GM18907 (cell line): ENCODE results near the gene CAV1.
A peak's percentile ranks its signal among the peaks of the same experiment; 100 is the strongest.

Source experiments
- ATAC-seq: cut with Tn5 transposase; IDR thresholded peaks from one replicate; pipeline ENCODE4 v1.9.1; 2021; ENCODE audit warnings: mild to moderate bottlenecking, moderate library complexity; ENCODE audit not compliant: unreplicated experiment

CAV1 gene

DNA sequence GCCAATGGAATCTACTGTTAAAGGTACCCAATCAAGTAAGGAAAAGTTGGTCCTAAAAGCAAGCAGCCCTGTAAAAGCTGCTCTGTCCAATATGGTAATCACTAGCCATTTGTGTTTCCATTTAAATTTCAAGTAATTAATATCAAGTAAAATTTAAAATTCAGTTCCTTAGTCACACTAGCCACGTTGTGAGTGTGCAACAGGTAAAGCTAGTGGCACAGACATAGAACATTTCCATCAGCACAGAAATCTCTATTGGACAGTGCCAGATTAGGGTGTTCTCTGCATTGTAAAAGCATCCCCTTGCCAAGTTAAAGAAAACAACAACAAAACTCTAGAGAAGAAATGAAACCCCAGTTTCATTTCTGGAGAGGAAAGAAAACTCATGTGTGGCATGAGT, 4.4 kb downstream of the CAV1 start:
- no peak for ATAC-seq

DNA sequence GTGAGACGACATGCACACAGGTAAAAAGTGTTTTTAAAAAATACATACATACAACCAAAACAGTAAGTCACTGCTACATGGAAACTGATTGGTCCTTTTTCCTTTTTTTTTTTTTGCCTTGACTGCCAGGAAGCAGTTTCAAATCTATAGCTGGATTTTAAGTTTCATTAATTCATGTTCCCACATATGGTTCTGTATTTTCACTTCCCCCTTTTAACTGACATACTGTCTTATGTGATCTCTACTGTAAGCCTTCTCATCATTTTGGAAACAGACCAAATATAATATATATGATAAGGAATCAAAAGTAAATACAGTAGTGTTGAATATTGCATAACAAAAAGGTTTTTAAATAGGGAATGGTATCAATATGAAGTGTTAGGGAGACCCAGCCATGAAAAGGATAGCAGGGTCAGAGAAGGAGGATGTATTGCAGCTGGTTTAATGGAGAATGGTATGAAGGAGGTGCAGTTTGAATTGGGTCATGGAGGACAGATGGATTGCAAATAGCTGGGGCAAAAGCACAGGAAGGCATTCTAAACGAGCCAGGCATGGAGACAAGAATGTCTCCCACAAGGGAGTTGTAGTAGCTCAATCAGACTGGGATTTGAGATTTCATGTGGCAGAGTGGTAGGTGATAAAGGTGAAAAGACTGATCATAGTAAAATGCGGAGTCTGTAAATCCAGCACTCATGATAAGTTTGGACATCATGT, 5.4 kb downstream of the CAV1 start:
- no peak for ATAC-seq

DNA sequence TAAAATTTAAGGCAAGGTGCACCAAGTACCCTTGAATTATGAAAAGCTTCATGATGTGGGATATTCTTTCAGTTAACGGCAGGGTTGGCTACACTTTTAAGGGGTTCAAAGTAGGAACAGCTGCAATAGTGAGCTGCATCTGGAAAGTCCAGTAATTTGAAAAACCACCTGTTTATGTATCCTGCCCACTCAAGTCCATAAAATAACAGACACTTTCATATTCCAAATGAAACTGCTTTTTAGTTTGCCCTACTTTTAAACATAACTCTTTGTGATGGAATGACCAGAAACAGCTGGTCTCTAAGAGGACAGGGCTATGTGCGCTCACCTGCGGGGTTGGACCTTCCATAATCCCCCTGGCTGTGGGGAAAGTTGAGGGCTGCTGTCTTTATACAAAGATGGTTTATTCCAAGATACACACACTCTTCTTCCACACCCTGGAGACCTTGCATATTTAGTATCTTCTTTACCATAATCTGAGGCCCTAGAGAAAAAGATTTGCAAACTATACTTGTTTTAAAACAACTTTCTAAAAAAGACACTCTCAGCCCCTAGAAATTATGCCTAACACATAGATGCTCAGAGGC, 7.4 kb downstream of the CAV1 start:
- ATAC-seq, result no peak

DNA sequence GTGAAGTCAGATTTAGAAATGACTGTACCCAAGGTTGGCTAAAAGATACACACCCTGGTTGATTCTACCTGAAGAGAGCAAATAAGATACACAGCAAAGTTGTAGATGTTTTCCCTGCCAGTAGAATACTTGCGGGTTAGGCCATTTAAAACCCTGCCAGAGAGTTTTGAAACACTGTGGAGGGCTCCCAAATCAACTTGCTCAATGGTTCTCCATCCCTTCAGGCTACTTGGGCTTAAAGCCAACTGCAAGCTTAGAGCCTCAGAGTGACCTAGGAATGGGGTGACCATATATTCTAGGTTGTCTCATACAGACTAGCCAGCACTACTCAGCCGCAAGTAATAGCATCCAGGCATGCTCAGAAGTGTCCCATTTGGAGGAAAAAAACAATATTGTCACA, 10.0 kb downstream of the CAV1 start:
- ATAC-seq, result no peak

DNA sequence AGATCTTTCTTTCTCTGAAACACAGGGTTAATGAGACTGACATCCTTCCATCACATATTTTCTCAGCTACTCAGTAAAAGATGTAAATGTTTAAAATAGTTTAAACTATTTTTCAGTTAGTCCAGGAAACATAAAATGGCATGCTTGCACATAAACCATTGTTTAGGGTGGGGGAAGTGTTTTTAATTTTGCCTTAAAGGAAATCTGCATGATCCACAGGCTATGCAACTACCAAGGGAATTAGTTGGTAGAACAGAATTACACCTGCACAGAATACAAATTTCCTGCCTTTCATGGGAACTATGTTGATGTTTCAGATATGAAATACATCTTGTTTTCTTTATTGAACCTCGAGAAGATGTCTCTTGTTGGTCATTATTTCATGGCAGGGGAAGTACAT, 10.6 kb downstream of the CAV1 start:
- no peak for ATAC-seq

DNA sequence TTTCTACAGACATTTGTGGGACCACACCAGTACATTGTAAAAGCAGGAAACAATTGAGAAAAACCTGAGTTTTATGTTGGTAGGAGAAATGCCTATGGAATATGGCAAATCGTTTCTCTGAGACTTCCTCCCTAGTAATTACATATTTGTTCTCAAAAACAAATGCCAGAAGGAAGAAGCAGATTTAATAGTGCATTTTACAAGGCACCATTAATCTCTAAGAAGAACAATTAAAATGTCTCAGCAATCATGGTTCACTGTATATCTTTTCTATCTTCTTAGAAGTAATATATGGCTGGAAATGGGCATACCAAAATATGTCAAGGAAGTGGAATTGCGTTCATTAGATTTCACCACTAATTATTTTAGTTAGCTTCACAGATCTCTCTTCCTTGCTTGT, 13.3 kb downstream of the CAV1 start:
- no peak for ATAC-seq

DNA sequence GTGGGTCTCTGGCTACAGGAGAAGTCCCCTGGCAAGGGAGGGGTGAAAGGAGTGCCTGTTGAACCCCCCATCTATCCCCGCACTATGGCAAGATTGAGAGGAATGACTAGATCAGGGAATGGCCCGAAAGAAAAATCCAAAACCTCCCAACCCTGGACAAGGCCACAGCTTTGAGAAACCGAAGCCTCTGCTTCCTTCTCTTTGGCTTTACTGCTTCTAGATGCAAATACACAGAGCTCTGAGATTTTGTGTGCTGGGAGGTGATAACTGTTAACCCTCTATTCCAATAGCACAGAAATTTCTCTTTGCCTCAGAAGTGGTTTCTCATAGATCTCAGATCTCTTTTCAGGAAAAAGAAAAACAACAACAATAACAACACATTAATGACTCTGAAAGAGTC, 15.0 kb downstream of the CAV1 start:
- ATAC-seq, result no peak

DNA sequence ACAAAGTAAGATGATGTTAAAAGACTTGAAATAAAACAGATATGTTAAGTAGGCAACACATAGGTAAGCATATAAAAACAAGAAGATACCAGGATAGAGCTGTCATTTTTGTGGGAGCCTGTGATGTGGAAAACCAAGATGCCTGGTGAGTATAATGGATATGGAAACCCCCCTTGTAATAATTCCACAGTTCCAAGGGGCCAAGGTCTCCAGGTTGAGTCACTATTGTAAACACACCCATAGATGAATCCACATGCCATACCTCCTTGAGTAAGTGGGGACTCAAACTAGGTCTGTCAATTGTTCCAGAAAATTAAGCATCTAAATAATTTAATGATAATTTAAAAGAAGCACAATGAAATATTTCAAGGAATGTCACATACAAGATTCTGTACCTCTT, 15.9 kb downstream of the CAV1 start:
- no peak for ATAC-seq

DNA sequence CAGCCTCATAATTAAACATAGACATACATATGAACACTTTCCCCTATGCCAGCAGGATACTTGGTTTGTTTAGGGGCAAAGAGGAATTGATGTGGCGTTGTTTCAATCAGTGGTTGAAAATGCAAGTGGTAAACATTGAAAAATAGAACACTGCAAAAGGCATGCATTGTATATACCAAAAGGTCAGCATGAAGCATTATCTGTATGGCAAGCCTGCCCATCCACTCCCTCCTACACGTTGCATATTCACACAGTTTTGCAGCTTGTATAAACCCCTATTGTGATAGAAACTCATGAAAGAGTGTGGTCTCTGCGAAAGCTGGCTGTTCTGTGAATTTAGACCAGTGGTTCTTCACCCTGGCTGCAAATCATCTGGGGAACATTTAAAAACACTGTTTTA, 17.1 kb downstream of the CAV1 start:
- ATAC-seq, result no peak

DNA sequence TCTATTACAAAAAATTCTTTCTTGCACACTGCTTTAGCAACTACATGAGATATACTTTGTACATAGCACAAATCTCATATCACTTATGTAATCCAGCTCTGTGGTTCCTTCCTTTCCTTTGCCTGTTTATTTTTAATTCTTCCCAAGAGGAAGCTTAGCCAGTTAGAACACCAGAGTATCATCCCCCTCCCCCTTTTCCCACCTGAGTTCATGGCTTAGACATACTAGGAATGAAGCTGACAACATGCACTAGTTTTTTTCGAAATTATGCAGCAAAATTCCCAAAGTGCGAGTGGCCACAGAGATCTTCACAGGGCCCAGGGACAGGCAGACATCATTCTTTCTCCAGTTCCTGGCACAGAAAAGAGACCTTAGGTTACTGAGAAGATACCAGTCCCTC, 17.8 kb downstream of the CAV1 start:
- ATAC-seq, result no peak

DNA sequence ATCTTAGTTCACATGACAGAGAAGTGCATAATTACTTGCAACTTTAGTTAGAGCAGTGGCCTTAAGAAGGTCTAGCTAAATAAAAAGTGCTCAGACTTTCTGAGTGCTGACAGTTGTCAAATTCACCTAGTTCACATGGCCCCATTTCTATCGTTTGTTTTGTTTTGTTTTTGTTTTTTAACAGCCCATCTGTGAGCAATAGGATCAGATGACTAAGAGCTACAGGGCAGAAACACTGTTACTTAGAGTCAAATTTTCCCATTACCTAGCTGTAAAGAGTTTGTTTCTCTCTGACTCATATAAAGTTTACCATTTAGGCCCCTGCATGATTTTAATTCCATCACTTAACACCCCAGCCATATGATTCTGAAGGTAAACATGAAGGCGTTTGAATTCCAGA, 18.8 kb downstream of the CAV1 start:
- ATAC-seq, result no peak

DNA sequence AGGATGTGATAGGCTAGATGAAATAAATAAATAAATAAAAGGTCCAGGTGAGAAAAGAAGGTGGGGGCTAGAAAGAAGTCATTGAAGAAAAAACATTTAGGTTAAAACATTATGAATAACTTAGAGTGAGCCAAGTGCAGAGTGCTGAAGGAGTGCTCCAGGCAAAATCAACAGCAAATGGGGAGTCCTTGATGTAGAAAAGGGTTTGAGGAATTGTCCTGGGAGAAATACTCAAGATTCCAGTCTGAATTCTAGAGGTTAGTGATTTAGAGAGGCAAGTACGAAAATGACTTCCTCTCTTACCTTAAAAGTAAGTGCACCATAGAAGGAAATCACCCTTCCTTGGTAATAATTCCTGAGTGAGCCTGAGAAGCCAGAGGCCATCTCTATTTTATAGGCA, 19.7 kb downstream of the CAV1 start:
- no peak for ATAC-seq

DNA sequence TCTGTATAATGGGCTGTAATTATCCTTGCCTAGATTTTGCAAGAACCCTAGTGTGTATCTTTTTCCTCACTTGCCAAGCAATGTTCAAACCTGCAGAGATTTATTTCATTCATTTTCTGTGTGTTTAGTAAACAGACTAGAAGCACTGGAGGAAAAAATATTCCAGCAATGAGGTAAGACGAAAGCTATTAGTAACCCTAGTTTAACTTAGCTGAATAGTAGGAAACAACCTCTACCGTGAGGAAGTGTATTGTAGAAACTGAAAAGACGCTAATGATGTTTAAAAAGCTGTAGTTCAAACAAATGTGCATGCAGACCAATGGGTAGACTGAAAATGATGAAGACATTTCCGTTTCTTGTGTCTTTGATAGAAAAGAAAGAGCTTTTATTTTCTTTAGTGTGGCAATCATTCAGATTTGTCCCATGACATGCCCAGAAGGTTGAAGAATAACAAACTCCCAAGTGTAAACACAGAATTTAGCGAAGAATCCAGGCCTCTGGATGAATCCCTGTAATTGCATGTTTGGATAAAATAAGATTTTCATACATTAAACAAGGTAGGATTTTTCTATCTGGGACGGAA, 20.7 kb downstream of the CAV1 start:
- no peak for ATAC-seq

DNA sequence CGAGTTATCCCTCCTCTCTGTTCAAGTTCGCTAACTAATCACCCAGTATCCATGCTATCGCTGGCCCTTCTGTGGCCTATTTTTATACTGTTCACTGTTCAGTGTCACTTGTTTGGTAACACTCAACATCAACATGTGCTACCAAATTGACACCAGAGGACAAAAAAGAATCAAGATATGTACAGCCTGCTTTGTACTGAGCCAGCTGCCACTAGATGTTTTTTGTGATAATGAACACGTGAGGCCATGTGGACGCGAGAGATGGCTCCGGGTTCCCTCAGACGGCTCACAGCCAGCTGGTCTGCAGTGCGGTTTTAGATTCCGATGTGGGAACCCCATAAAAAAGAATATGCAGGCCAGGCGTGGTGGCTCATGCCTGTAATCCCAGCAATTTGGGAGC, 21.2 kb downstream of the CAV1 start:
- no peak for ATAC-seq

DNA sequence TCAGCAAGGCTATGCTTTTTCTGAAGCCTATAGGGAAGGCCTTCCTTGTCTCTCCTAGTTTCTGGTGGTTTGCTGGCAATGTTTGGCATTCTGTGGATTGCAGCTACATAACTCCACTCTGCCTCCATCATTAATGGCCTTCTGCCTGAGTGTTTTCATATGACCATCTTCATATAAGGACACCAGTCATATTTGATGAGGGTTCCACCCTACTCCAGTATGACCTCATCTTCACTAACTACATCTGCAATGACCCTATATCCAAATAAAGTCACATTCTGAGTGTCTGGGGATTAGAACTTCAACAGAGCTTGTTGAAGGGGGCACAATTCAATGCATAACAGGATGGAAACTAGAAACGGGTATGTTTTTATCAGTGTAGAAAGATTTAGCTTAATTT, 22.1 kb downstream of the CAV1 start:
- ATAC-seq, result no peak

DNA sequence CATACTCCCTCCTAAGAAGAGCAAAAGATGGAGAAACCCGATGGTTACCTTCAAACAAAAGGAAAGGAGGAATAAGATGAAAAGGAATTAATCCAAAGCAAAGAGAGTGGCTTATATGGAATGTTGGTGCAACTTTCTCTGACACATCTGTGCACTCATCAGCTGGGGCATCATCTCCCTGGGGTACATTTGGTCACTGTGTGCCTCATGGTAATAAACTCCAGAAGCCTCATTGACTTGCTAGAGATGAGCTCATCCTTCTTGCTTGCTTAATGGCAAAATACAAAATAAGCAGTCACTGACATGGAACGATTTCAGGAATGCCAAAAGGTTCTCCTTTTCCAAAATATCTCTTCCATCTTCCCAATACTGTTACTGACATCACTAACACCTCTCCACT, 22.5 kb downstream of the CAV1 start:
- ATAC-seq, result no peak

DNA sequence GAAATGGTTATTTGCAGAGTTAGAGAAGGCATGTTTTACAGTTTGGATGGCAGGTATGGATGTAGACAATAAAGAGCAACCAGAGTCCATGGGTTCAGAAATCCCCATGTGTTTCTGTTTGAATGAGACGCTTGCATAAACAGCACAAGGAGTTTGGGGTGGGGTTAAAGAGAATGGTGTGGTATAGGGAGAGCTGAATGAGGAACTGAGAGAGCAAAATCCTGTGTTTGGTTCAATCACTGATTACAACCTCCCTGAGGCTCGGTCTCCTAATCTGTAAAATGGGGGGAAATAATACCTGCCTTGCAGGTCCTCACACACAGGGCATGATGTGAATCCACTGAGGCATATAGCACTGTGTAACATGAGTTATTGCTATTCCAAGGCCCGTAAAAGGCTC, 23.7 kb downstream of the CAV1 start:
- ATAC-seq, result peak; percentile 94

DNA sequence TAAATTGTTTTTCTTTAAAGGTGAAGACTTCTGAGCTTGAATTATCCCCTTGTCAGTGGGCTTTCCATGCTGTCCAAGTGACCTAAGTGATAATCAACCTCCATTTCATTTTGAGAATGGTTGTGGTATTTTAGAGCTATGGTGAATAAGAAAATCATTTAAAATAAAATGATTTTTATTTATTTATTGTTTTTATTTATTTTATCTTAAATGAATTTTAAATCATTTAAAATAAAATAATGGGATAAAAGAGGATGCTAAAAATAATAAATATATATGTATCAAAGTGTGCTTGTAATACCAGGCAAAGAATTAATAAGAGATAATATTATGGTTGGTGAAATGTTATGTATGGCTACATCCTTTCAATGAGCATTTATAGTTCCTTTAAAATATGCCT, 24.5 kb downstream of the CAV1 start:
- ATAC-seq, result no peak

DNA sequence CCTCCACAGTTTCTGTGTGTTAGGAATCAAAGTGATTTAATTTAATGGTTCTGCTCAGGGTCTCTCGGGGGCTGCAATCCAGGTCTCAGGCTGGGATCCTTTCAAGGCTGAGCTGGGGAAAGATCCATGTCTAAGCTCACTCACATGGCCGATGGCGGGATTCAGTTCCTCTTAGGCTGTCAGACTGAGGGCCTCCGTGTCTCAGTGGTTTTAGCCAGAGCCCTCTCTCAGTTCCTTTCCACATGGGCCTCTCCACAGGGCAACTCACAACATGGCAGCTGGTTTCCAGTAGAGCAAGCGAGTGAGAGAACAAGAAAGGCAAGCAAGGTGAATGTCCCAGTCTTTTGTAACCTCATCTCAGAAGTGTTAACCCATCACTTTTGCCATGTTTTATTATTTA, 26.9 kb downstream of the CAV1 start:
- no peak for ATAC-seq

DNA sequence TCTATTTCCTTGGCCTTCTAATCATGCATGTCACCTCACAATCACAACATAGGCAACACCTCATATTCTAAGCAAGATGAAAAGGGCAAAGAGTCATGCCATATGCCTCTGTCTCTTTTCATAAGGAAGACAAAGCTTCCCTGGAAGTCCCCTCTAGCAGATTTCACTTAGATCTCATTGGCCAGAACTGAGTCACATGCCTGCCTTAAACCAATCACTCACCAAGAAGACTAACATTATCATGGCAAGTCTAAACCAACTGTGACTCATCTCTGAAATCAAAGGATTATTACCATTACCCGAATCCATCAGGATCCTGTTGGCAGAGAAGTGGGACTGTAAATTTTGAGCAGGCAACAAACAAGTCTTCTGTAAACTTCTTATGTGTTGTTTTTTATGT, 27.8 kb downstream of the CAV1 start:
- no peak for ATAC-seq

DNA sequence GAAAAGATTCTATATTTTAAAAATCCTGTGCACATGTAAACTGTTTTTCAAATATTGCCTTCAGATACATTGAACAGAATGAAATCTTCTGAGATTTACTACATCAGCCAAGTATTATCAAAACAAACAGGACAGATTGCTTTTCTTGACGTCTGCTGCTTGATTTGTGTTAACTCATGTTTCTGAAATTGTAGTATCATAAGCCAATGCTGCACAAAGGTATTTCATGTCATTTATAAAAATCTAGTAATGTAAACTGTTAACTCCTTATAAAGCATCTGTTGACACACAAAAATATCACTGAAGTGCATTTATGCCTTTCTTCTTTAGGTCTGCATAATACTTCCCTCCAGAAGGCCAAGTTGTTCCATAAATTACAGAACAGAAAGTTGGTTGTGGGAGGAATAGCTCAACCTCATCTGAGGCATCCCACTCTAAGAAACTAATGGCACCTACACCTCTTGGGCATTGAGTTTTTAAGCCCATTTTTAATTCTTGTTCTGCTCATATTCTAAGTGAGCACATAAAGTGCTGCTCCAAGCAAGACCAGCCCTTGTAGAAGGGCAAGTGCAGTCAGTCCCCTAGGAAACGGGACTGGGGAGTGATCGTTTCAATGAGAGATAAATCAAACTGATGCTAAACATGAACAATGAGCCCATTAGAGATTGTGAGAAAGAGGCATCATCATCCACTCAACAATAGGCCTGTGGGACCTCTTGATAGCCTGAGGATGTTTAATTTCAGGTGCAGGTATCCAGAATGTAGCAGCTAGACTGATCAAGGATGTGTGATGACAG, 28.5 kb downstream of the CAV1 start:
- no peak for ATAC-seq

DNA sequence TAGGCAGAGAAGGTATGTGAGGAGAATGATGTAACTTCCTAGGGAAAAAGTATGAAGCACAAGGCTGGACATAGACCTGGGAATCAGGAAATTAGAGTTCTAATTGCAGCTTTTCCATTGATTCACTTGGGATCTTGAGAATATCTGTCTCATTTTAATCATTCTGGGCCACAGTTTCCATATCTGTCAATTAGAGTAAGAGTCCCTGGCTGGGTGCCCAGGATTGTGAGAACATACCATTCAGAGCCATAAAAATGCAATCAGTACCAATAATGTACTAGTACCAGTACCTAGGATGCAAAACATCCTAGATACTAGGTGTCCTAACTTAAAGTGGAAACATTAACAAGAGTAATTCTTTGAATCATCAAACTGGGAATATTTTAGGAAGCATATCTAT, 29.6 kb downstream of the CAV1 start:
- ATAC-seq, result no peak
